Measurements from ENCODE around the gene RNF26.

The RNF26 gene

GRCh38 chr11:119338965-119339588 is 4.8 kb downstream of the RNF26 start:
- no peak for ATAC-seq
- H3K27me3 Mint-ChIP-seq: peaks cover 50% of the 10 kb centered on the region
- peaks cover 48% of the 10 kb centered on the region for H3K4me1 Mint-ChIP-seq
- H3K9me3 Mint-ChIP-seq: no peaks in the 10 kb centered on the region
- peaks cover 14% of the 10 kb centered on the region for H3K36me3 Mint-ChIP-seq
- no peak overlapping the region for H3K27ac Mint-ChIP-seq
- H3K4me3 Mint-ChIP-seq: peak overlapping the region; percentile 37

GRCh38 chr11:119339589-119340334 is 5.4 kb downstream of the RNF26 start:
- no peaks in the 10 kb centered on the region for H3K9me3 Mint-ChIP-seq
- peaks cover 57% of the 10 kb centered on the region for H3K27me3 Mint-ChIP-seq

DNA sequence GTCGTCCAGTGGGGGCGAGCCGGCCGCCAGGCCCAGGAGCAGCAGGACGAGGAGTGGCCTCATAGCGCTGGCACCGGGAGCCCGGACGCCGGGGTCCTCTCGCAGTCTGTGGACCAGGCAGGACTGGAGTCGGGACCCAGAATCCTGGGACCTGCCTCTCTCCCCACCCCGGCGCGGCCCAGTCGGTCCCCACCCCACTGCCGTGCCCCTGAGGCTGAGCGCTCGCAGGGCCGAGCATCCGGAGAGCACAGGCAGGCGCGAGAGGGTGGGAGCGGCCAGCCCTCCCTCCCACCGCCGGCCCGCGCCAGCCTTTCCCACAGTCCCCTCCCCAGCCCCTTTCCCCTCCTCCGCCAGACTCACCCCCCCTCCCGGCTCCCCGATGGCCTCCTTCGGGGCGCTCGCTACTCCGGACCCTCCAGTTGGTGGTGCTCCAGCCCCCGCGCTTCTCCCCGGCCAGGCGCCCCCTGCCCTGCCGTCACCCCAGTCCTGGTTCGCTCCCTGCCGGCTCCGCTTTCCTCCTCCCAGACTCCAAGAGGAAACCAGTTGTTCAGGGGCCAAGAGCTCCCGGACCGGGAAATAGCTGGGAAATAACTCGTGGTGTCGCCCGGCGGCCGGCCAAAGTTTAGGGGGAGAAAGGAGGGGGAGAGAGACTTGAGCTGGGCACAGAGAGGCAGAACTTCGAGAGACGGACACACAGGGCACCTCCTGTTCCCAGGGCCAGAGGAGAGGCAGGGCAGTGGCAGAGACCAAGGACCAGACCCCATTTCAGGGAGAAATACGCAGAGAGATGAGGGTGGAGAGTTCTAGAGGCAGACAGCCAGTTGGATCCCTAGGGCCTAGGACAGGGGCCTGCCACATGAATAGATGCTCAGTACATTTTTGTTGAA is 6.3 kb downstream of the RNF26 start, which contains the start of gene C1QTNF5:
C1QTNF5 (minus strand) TSS at position 549 of the 887 bp plus-strand sequence; CDS start at position 63, 486 bp downstream.
- peaks cover 14% of the 10 kb centered on the region for H3K36me3 Mint-ChIP-seq
- peaks cover 65% of the 10 kb centered on the region for H3K27me3 Mint-ChIP-seq
- H3K27ac Mint-ChIP-seq: no peak within 1 kb of the TSS
- peaks cover 38% of the 10 kb centered on the region for H3K4me1 Mint-ChIP-seq
- ATAC-seq: no peak
- no peak within 1 kb of the TSS for H3K4me3 Mint-ChIP-seq
- no peaks in the 10 kb centered on the region for H3K9me3 Mint-ChIP-seq

More at GRCh38 chr11:119339589-119340334, 5.4 kb downstream of the RNF26 start:
- H3K4me3 Mint-ChIP-seq: peak overlapping the region; percentile 37
- no peak overlapping the region for H3K27ac Mint-ChIP-seq
- ATAC-seq: peak; percentile 13
- peaks cover 14% of the 10 kb centered on the region for H3K36me3 Mint-ChIP-seq
- peaks cover 47% of the 10 kb centered on the region for H3K4me1 Mint-ChIP-seq

- peaks cover 30% of the 10 kb centered on the region for H3K4me1 Mint-ChIP-seq
- ATAC-seq: no peak
- peaks cover 74% of the 10 kb centered on the region for H3K27me3 Mint-ChIP-seq
- H3K9me3 Mint-ChIP-seq: no peaks in the 10 kb centered on the region
- H3K36me3 Mint-ChIP-seq: peaks cover 9% of the 10 kb centered on the region
- no peak overlapping the region for H3K4me3 Mint-ChIP-seq
- H3K27ac Mint-ChIP-seq: no peak overlapping the region
Observed at GRCh38 chr11:119341222-119342022, 7.1 kb downstream of the RNF26 start.

GRCh38 chr11:119342023-119342300 is 7.6 kb downstream of the RNF26 start:
- Mint-ChIP-seq H3K27ac (no peak overlapping the region), H3K4me3 (no peak overlapping the region), H3K4me1 (peaks cover 25% of the 10 kb centered on the region), H3K36me3 (peaks cover 3% of the 10 kb centered on the region), H3K9me3 (no peaks in the 10 kb centered on the region), H3K27me3 (peaks cover 79% of the 10 kb centered on the region)
- no peak for ATAC-seq

- Mint-ChIP-seq H3K4me3 (no peak overlapping the region), H3K9me3 (no peaks in the 10 kb centered on the region), H3K4me1 (peaks cover 24% of the 10 kb centered on the region), H3K27ac (no peak overlapping the region), H3K36me3 (no peaks in the 10 kb centered on the region), H3K27me3 (peaks cover 85% of the 10 kb centered on the region)
- no peak for ATAC-seq
Observed at GRCh38 chr11:119342362-119343130, 8.2 kb downstream of the RNF26 start.

- Mint-ChIP-seq H3K27ac (no peak overlapping the region), H3K9me3 (no peaks in the 10 kb centered on the region), H3K36me3 (no peaks in the 10 kb centered on the region), H3K4me3 (no peak overlapping the region), H3K27me3 (peaks cover 87% of the 10 kb centered on the region), H3K4me1 (peaks cover 19% of the 10 kb centered on the region)
- ATAC-seq: no peak
Observed at GRCh38 chr11:119343726-119344125, 9.4 kb downstream of the RNF26 start.

- Mint-ChIP-seq H3K36me3 (no peaks in the 10 kb centered on the region), H3K4me3 (no peak overlapping the region), H3K27me3 (peaks cover 80% of the 10 kb centered on the region), H3K27ac (no peak overlapping the region), H3K4me1 (peaks cover 12% of the 10 kb centered on the region), H3K9me3 (no peaks in the 10 kb centered on the region)
- ATAC-seq: no peak
Observed at GRCh38 chr11:119344291-119345010, 10.1 kb downstream of the RNF26 start.

DNA sequence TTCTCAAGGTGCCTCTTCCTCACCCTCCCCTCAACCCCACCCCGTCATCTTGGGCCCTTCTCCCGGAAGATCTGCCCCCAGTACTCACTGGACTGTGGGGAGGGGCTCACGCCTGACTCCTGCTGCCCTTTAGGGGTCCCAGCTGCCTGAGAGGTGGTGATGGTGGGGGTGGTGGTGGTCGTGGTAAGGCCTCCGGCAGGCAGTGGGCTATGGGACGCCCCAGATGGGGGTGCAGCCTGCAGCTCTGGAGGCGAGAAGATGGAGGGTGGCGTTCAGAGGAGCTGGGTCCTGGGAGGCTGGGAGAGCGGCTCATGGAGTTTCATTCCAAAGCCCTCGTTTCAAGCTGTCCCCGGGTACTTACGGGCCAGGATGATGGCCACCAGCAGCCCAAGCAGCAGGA is 11.4 kb downstream of the RNF26 start:
- H3K4me1 Mint-ChIP-seq: peaks cover 9% of the 10 kb centered on the region
- H3K9me3 Mint-ChIP-seq: no peaks in the 10 kb centered on the region
- no peak overlapping the region for H3K4me3 Mint-ChIP-seq
- no peak for ATAC-seq
- peaks cover 83% of the 10 kb centered on the region for H3K27me3 Mint-ChIP-seq
- H3K27ac Mint-ChIP-seq: no peak overlapping the region
- H3K36me3 Mint-ChIP-seq: no peaks in the 10 kb centered on the region

DNA sequence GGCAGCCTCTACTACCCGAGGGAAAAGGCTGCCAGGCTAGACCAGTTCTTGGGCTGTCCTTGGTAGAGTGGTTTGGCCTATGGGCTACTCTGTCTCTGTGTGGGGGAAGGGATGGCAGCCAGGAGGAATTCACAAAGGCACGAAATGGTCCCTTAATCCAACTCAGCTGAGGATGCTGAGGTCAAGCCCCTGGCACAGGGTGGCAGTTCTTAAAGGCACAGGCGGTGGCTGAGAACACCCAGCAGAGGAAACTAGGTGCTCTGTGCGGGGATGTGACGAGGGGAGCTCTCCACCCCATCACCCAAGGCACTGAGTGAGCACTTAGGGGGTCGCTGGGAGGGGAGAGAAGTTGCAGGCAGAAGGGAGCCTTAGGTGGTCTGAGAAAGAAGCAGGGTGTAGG is 12.3 kb downstream of the RNF26 start, which contains the start of gene MFRP:
MFRP (minus strand) TSS at position 101 of the 400 bp plus-strand sequence. CDS start 192 bp downstream, outside the sequence.
- Mint-ChIP-seq H3K27ac (no peak within 1 kb of the TSS), H3K27me3 (peaks cover 83% of the 10 kb centered on the region), H3K36me3 (no peaks in the 10 kb centered on the region), H3K9me3 (no peaks in the 10 kb centered on the region), H3K4me1 (no peaks in the 10 kb centered on the region), H3K4me3 (no peak within 1 kb of the TSS)
- ATAC-seq: no peak

GRCh38 chr11:119347242-119347641 is 12.9 kb downstream of the RNF26 start:
- H3K27me3 Mint-ChIP-seq: peaks cover 83% of the 10 kb centered on the region
- no peaks in the 10 kb centered on the region for H3K4me1 Mint-ChIP-seq
- no peak for ATAC-seq
- no peaks in the 10 kb centered on the region for H3K9me3 Mint-ChIP-seq
- no peak overlapping the region for H3K27ac Mint-ChIP-seq
- no peak overlapping the region for H3K4me3 Mint-ChIP-seq
- H3K36me3 Mint-ChIP-seq: no peaks in the 10 kb centered on the region

- H3K4me1 Mint-ChIP-seq: no peaks in the 10 kb centered on the region
- no peak for ATAC-seq
- no peaks in the 10 kb centered on the region for H3K9me3 Mint-ChIP-seq
- H3K4me3 Mint-ChIP-seq: no peak overlapping the region
- no peaks in the 10 kb centered on the region for H3K36me3 Mint-ChIP-seq
- H3K27ac Mint-ChIP-seq: no peak overlapping the region
- H3K27me3 Mint-ChIP-seq: peaks cover 83% of the 10 kb centered on the region
Observed at GRCh38 chr11:119347940-119348605, 13.7 kb downstream of the RNF26 start.

DNA sequence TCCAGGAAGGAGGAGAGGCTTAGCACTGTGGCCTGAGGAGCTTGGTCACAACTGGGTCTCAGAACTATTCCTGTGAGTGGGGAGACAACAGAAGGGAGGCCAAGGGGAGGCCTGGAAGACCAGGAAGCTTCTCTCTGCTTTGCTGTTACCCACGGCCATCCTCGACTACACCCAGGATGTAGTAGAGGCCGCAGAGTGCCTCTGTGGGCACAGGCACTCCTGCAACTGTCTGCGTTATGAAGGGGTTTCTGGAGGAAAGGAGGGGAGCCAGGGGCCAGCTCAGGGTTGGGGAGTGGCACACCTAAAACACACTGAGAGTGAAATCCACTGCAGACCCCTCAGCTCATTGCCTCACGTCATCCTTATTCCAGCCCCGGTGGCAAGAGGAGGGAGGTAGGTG is 16.0 kb downstream of the RNF26 start:
- Mint-ChIP-seq H3K36me3 (no peaks in the 10 kb centered on the region), H3K27ac (no peak overlapping the region), H3K9me3 (no peaks in the 10 kb centered on the region), H3K27me3 (peaks cover 70% of the 10 kb centered on the region), H3K4me3 (no peak overlapping the region), H3K4me1 (no peaks in the 10 kb centered on the region)
- ATAC-seq: no peak

All from stimulated activated memory B cell treated with anti-CD40 and anti-IgM and Interleukin-4, amounts not matched to agents 10 μg/mL and 1 μg/mL and 100 μg/mL, for 72 hours (primary cell).